GM19452 (cell line): ENCODE results near the gene SYNPR.

Experiments
- ATAC-seq: cut with Tn5 transposase; IDR thresholded peaks from one replicate; pipeline ENCODE4 v1.9.1; 2021; ENCODE audit not compliant: unreplicated experiment

Gene SYNPR

DNA sequence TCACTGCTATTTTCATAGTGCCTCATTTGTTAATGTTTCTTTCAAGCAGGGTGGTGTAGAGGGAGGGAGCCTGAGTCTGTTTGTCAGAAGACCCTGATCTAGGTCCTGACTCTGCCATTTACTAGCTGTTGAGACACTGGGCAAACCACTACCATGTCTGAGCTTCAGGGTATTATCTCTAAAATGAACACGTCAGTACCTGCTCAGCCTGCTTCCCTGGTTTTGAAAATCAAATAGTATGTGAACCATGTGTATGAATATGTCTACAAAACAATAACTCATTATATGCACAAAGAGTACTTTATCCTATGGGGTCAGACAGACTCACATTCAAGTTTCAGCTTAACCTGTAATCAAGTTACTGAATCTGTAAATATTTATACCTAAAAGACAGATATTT lies 25.1 kb downstream of the SYNPR start:
- no peak for ATAC-seq

DNA sequence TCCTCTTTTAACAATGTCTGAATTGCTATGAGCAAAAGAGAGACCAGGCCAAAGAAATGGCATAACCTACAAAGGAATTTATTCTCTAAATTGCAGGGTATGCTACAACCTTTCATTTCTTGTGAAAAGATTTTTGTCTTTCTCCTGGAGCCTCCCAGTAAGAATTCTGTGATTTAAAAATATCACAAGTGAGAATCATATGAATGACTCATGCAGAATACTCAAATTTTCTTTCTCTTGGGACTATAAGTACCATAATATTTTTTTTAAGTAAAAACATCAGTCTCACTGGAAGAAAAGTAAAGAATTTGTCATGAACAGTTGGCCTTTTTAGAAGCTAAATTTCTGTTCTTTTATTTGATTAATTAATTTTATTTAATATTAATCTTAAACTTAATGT lies 26.3 kb downstream of the SYNPR start:
- ATAC-seq = no peak

DNA sequence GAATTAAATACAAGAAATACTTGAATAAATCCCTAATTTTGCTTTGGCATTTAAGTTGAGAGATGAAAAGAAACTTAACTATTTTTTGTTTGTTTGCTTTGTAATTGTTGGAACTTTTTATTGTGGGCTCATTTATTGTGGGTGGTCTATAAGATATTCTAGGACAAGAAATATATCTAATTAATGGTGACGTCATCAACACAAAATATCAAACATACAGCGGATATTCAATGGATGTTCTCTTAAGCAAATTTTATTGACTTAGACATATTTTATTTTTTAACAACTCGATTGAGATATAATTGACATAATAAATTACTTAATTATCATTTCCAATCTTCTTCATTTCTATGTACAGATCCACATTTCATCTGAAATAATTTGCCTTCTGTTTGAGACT lies 30.0 kb downstream of the SYNPR start:
- no peak for ATAC-seq

DNA sequence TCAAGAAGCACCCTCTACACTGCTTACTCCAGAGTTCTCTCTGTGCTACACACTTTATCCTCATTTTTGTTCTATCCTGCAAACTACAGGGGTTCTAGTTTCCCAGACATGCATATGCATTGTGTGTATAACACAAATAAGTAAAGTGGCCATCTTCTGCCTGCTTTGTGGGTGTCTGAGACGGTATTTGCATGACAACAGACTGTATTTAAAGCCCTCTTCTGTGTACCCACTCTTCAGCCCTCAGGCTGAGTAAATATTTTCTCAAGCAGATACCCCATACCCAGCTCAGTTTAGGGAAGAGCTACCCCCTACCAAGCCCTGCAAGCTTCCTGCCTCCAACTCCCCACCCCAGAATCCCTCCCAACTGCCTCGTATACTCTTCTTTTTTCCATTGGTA lies 31.7 kb downstream of the SYNPR start:
- ATAC-seq = no peak

DNA sequence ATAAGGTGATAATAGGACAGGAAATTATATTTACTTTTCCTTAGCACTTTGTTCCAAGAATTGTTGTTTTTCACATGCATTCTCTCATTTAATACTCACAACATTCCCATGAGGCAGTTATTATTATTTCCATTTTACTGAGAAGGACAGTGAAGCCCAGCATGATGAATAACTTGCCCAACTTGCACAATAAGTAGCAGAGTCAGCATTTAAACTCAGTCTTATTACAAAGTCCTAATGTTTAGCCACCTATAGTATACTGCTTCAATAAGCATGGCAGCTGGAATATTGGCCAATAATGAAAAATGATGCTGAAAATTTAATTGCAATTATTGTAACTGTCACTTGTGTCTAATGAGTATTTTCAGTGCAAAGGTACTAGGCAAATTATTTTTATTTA lies 45.7 kb downstream of the SYNPR start:
- no peak for ATAC-seq

DNA sequence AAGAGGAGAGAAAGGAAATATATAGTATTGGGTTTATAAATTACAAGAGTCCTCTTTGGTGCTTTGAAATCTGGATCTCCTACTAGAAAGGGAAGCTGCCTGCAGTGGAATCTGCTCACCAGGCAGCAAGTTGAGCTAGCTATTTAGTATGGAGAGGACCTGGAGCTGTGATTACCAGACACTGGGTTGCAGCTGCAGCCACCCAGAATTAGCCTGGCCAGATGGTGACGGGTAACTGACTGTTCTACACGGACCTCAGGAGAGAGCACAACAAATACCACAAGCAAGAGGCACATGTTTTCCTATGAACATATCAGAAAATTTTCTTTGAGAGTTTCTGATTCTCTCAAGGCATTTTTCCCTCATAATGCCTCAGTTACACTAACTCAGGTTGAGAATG lies 46.5 kb downstream of the SYNPR start:
- ATAC-seq = no peak

DNA sequence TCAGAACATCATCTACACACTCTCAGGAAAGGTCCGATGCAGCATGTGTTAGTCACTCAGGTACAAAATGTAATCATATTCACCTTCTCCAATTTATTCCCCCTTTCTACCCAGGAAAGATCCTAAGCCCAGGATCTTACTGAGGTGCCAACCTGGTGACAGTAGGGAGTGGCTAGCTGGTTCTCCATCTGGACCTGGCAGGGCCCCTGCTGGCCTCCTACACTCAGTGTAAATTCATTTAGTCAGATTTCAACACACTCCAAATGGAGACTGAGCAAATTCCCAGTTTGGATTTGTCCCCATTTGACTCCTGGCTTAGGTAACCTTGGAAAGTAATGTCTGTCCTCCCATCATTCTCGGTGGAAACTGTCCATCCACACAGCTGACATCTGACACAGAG lies 47.3 kb downstream of the SYNPR start:
- no peak for ATAC-seq

DNA sequence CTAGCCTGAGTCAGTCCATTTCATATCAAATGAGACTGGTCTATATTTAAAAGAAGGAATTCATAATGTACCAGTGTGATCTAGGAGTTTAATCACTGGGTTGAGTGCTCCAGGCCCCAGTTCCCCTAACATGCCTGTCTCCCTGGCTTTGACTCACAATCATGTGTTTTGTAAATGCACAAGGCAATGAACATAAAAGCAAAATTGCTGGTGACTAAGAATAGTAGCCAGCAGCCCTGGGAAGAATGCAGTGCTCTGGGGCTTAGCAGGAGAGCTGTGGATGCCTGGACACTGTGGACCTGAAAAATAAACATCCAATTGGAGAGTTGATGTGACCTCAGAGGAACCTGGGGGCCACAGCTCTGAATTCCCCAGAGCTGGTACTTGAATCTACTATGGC lies 50.3 kb downstream of the SYNPR start:
- ATAC-seq = no peak

DNA sequence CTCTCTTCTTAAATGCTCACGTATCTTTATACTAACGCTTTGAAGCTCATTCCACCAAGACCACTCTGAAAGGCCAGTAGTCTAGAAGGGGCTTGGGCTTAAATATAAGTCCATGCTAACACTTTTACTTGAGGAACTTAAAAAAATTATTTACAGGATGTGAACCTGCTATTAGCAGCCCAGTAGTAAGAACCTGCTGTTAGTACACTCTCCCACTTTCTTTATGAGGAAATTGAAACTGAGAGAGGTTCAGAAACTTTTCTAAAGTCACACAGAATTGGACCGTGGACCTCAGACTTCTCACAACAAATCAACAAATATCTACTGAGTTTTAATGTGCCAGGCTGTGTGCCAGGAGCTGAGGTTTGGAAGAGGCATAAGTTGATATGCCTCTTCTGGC lies 53.4 kb downstream of the SYNPR start:
- no peak for ATAC-seq

DNA sequence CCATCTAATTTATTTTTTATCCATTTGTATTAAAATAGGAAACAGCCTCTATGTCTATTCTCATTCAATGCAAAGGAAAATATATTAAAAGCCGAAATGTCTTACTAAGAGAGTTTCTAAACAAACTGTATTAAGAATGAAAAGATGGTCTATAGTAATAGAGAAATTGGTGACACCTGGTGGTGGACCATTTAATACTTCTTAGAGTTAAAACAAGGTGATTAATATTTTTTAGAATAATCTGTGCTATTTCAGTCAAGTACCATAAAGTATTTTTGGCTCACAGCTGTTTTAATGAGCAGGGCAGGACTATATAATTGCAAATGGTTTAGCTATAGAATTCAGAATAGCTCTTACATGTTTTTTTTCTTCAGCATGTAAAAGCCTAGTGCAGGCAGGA lies 55.7 kb downstream of the SYNPR start:
- no peak for ATAC-seq

DNA sequence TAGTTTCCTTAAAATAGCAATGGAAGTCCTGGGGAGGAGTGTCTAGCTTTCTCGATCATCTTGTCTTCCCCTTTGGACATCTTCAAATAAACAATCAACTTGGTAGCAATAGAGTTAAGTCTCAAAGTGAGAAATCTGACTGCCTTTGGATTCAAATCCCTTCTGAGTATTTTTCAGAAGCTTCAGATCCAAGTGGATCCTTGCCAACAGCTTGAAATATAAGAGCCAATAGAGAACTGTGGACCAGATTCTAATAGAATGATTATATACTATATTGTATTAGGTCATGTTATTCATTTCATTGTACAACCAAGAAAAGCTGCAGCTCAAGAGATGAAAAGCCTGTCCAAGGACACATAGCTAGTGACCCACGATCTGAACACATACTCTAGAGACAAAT lies 60.2 kb downstream of the SYNPR start:
- ATAC-seq = no peak

DNA sequence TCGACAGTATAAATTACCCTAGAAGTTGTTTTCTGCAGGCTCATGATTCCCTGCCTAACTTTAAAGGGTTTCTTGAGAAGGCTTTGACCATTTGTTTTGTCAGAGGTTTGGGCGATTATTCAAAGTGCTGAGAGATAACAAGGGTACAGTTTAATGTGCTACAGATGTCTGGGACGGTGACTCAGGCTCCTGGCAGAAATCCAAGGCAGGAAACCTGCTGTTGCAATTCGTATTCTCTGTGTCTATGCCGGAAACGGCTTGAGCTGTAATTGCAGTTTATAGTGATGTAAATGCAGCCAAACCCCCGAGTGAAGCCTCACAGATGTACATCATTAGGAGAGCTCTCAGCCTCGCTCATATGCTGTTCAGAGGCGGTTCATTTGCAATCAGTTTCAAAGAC lies 65.6 kb downstream of the SYNPR start:
- ATAC-seq = no peak

DNA sequence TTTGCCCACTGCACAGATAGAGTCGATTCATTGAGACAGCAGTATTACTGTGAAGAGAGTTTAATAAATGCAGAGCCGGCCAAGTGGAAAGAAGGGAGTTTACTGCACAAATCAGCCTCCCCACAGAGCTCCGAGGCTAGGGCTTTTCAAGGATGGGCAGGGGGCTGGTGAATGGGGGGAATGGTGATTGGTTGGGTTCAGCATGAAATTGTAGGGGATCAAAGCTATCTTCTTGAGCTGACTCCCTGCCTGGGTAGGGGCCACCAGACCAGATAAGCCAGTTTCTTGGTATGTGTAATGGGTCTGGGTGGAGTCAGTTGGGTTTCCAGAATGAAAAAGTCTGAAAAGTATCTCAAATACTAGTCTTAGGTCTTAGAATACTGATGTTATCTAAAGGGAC lies 66.6 kb downstream of the SYNPR start:
- ATAC-seq = no peak

DNA sequence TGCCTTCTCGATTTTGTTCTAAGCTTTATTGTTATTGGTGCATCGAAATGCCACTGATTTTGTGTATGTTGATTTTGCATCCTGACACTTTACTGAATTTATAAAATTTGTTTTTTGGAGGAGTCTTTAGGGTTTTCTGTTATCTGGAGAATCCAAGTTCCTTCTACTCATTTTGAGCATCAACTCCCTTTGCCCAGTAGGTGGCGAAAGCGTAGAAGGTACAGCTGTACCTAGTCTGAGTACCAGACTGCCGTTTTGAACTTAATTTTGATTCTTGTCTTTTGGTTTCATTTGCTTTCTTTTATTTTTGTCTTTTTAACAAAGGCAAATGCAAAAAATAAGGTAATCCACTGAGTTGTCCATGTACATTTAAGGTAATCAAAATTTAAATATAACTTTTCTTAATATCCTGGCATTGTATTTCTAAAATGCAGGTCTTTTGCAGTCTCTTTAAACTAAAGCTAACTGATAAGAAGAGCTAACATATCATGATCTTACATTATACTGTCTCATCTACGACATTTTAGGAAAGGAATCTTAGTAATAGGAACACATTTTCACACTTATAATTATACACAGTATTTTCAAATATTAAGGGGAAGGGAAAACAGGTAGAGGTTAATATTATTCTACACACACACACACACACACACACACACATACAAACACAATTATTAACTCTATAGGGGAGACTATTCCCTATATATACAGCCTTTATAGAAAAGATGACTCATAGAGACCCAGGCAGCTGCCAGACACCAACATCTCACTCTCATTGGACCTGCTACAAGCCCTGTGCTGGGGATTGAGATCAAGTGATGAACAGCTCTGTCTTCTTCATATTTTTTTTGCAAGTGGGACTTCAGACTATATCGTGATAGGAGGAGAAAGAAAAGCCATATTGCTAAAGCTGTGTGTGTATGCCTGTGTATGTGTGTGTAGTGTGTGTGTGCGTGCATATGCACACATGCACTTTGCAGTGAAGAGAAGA lies 71.8 kb downstream of the SYNPR start:
- ATAC-seq = peak; percentile 83

DNA sequence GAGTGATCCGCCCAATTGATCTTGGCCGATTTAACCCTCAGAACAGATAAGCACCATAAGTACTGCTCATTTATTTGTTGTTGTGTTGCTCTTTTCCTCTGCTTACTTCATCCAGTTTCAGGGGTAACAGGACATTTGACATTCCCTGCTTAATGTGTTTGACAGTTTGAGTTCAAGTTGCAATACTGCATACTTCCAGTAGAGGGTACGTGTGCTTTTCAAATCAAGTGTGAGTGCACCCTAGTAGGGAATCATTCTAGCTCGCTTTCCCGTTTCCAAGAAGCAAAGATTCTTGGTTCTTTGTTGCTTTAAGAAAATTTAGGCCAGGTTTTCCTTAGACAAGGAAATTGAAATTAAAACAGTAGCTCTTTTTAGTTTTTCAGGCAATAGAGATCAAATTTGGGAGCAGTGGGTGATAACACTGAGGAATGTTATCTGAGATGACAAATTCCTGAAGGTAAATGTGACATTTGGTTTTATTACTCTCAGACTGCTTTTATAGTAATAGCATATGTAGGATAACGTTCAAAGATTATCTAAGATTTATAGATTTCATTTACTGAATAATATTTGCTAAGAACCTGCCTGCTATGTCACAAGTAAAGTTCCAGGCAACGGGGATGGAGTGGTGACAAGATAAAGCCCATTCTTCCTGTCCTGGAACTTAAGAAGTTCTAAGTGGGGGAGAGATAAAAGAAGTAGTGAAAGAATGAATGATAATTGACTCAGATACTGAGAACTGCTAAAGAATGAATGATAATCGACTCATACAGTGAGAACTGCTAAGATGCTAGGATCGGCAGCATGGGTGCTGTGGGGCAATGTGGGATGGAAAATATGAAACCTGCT lies 73.3 kb downstream of the SYNPR start:
- no peak for ATAC-seq

DNA sequence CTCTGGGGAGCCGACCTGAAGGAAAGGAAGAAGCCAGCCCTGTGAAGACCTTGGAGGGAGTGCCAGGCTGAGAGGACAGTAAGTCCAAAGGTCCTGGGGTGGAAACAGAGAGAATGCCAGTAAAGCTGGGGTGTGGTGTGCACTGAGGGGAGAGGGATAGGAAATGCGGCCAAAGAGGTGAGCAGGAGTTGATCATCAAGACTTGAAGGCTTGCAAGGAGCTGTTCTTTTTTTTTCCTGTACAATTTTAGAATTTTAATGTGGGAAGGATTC lies 73.8 kb downstream of the SYNPR start:
- ATAC-seq = no peak

DNA sequence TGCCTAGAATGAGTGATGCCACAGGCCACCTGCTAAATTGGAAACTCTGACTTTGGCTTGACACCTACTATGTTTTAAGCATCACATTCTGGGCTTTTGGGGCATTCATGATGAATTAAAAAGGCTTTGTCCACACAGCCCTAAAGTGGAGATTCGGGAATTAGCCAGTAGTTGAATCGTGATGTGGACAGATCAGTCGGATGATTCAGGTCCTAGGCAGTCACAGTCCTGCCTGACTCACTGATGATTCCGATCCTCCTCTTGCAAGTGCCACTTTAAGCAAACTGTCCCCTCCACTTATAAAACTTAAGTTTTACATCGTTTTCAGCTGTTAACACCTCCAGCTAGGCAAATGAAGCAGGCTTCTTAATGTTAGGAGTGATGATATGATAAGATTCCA lies 75.3 kb downstream of the SYNPR start:
- no peak for ATAC-seq

DNA sequence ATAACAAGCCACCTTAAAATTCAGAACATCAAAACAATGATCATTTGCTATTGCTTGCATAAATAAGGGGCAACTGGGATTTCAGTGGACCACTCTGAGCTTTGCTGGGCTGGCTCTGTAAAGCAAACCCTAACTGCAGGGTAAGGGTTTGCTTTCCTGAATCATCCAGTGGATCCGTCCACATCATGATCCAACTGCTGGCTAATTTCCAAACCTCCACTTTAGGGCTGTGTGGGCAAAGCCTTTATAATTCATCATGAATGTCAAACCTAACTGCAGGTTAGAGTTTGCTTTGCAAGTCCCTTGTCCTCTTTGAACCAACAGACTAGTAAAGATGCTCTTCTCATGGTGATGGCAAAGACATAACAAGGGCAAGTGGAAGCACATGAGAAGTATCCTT lies 76.1 kb downstream of the SYNPR start:
- no peak for ATAC-seq

DNA sequence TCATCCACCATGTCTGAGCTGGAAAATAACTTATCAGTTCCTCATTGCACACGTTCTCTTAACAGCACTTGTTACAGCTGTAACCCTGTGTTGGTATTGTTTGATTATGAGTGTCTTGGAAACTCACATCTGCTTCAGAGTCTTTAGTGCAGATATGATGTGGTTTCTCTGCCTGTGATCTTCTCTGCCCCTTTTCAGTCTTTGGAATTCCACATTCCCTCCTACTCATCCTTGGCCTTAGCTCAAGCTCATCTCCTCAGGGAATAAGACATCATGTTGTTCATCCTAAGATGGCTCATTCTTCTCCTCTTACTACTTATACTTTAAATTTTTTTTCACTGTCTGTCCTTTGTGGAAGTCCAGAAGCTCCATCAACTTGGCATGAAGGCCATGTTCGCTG lies 77.7 kb downstream of the SYNPR start:
- ATAC-seq = no peak

DNA sequence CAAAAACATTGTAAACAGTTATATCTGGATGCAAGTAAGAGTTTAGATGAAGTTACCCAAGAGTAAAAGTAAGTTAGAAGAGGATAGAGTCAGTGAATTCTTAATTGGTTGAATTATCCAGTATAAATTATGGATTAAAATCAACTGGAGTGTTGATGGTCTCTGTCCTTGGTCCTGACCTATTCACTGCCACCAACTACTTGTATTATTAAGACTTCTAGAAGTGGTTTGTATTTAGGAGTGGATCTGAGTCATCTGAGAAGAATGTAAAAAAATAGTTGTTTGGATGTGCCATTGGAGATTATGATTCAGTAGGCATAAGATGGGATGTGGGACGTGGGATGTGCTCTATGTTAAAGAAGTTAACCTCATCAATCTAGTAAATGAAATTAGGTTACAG lies 86.4 kb downstream of the SYNPR start:
- ATAC-seq = no peak

DNA sequence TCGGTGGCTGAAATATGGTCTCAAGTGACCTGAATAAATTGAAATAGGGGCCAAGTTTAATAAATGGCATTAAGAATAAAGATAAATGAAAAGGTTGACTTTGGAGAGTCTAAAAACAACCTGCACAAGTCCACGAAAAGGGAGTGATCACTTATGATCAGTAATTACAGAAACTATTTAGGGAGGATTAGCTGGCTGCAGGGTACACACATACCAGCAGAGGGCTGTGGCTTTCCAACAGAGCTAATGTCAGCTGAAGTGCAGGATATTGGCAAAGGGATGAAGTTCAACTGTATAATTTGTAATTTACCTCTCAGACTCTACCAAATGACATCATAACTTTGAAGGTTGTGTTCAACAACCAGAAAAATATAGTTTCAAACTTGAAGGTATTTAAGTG lies 86.8 kb downstream of the SYNPR start:
- ATAC-seq = no peak

DNA sequence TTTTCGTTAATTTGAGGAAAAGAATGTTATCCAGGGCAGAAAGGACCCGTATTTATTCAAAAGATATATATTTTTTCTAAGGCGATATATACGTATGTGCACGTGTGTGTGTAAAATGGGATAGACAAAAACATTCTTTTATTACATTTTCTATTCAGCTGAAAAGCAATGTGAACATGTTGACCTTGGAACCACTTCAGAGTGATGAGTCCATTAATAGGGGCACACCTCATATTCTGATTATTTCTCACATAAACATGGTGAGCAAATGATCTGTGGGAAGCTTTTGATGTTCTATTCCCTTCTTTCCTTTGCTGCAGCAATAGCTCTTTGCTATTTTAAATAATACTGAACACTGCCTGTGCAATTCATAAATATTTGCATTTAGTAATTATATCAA lies 87.6 kb downstream of the SYNPR start:
- no peak for ATAC-seq
